ENCODE data around the gene TMEM134.
"Not testable (repeated sequence)": the region's sequence is repeated elsewhere in the genome, so short reads cannot be mapped to it uniquely, and the experiment has no call there.

Gene TMEM134

DNA sequence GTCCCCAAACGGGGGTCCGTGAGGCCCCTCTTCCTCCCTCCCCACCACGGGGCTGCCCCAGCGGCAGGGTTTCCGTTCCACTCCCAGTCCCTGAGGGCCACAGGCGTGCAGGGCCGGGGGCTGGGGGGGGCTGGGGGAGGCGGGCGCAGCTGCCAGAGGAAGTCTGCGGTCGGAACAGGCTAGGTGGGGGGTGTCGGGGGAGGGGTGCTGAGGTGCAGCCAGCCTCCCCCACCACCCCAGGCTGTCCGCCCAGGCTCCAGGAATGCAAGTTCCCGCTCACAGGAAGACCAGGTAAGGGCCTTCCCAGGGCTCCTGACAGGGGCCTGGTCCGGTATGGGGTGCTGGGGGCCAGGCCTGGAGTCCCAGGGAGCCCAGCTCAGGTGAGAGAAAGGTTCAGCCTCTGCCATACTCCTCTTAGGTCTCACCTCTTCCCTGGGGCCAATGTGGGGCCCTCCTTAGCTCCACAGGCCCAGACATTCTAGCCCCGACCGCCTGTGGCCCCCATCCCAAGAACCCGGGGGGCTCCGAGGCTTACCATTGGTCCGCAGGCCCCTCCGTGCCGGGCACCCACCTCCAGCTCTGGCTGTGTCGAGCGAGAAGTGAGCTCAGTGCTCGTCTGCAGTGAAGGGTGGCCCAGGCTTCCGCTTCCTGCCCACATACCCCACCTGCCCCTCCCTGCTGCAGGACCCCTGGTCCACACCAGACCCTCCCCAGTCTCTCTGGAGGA is 31.8 kb downstream of the TMEM134 start, which contains the start of gene PTPRCAP:
Gene PTPRCAP (minus strand): TSS at position 601 of the 727 bp plus-strand sequence. CDS start 63 bp downstream, at position 538.
- no peak for DNase-seq

DNA sequence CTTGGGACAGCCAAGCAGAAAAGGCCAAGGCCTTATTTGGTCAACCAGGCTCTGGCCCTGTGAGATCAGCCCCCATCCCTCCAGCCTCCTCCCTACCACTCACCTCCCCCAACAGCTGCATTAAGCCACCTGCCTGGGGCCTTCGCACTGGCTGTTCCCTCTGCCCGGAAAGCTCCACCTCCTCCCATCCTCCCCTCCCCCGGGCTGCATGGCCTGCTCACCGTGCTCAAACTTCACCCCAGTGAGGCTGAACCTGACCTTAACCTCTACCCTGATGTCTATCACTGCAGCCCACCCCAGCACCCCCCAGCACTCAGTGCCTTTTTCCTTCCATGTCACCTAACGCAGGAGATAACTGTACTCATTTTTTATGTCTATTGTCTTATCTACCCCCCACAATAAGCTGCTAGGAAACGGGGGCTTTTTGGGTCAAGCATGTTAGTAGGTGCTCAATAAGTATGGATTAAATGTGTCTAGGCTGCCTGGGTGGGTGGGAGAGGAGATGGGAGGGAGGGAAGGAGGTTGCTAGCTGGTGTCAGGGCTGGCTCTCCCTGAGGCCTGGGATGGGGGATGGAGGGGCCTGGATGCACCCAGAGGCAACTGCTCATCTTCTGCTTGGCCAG is 32.5 kb downstream of the TMEM134 start:
- no peak for DNase-seq

DNA sequence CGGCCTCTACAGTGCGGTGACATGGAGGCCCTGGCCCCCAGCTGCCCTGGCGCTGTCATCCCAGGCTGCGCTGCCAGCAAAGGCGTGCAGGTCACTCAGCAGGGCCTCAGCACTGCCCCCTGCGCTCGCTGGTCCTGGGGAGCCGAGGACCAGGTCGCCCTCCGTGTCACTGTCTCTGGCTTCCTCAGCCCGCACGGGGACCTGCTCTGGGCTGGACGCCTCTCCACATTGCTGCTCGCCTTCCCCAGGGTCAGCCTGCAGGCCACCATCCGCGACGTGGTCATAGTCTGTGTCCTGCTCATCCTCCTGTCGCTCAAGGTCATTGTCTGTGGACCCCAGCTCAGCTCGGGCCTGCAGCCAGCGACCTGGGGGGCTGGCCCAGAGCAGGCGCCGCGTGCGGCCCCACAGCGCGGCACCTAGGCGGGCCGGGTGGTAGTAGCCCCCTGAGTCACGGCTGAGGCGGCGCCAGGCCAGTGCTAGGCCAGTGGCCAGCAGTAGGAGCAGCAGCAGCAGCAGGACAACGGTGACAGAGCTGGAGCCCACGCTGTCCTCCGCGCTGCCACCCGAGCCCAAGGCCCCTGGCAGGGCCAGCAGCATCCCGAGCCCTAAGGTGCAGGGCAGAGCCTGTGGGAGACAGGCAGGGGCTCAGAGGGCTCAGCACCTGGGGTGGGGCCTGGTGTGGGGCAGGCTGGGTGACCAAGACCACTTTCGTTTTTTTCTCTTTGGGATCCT is 33.2 kb downstream of the TMEM134 start:
- DNase-seq: no peak

DNA sequence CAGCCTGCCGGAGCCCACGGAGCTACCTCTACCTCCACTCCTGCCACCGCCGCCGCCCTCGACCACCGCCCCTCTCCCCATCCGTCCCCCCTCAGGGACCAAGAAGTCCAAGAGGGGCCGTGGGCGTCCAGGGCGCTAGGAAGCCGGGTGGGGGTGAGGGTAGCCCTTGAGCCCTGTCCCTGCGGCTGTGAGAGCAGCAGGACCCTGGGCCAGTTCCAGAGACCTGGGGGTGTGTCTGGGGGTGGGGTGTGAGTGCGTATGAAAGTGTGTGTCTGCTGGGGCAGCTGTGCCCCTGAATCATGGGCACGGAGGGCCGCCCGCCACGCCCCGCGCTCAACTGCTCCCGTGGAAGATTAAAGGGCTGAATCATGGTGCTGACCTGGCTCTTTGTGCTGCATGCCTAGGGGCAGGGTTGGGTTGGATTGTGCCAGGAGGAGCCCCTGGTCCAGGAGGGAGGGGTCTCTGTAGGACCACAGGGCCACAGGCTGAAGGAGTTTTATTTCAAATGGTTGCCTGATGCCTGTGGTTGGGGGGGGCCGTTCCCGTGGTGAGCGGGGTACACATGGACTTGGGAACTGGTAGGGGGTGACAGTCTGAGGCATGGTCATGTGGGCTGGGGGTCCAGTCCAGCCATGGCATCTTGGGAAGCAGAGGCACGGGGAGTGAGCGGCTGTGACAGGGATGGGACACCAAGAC is 33.9 kb downstream of the TMEM134 start:
- DNase-seq: no peak

DNA sequence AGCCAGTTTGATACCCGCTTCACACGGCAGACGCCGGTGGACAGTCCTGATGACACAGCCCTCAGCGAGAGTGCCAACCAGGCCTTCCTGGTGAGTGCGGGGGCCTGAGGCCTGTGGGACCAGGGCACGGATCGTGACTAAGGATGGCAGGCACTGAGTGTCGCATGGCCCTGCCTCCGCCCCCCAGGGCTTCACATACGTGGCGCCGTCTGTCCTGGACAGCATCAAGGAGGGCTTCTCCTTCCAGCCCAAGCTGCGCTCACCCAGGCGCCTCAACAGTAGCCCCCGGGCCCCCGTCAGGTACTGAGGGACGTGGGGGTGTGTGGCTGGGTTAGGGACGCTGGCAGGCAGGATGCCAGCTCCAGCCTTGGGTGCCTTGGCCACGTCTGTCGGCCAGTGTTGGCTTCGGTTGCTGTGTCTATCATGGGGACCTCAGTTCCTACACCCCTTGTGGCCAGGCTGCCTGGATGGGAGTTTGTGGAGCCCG is 34.6 kb downstream of the TMEM134 start:
- no peak for DNase-seq

DNA sequence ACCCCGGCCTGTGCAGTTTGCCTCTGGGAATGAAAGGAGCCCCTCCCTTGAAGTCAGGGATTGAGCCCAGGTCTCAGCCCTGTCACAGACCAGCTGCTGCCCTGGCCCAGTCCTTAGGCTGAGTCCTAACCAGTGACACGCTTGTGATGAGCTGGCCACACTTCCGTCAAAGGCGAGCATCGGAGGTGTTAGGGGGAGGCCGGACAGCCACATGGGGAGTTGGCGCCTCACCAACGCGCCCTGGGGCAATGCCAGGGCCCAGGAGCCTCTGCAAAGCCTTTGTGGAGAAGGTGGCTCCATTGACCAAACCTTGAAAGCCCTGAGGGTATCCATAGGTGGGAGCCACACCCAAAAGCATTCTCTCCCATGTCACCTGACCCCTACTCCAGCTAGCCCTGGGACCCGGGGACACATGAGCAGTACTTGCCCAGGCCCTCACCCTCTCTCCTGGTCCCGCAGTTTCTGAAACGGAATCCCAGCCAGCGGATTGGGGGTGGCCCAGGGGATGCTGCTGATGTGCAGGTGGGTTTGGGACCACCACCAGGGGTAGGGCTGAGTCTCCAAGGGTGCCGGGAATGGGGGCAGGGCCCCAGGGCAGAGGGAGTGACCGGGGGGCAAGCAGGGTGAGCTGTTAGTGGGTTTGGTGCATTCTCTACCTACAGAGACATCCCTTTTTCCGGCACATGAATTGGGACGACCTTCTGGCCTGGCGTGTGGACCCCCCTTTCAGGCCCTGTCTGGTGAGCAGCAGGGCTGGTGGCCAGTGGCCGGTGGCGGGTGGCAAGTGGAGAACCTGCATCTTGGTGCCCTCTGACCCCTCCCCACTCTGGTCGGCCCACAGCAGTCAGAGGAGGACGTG is 35.3 kb downstream of the TMEM134 start:
- no peak for DNase-seq

DNA sequence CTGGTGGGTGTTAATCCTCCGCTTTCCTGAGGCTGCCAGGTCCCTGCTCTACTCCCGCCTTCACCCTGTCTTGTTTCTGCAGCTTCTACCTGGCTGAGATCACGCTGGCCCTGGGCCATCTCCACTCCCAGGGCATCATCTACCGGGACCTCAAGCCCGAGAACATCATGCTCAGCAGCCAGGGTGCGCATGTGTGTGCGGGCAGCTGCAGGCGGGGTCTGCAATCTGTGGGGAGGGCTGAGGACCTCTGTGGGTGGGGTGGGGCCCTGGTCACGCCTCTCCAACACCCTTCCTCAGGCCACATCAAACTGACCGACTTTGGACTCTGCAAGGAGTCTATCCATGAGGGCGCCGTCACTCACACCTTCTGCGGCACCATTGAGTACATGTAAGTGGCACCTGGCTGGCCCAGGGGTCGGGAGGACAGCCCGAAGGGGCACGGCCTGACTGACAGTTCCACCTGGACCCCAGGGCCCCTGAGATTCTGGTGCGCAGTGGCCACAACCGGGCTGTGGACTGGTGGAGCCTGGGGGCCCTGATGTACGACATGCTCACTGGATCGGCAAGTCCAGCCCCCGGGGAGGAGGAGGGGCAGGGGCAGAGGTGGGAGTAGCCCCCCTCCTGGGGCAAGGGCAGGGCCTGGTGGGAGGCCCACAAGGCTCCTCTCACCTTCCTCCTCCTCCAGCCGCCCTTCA is 36.2 kb downstream of the TMEM134 start:
- no peak for DNase-seq

DNA sequence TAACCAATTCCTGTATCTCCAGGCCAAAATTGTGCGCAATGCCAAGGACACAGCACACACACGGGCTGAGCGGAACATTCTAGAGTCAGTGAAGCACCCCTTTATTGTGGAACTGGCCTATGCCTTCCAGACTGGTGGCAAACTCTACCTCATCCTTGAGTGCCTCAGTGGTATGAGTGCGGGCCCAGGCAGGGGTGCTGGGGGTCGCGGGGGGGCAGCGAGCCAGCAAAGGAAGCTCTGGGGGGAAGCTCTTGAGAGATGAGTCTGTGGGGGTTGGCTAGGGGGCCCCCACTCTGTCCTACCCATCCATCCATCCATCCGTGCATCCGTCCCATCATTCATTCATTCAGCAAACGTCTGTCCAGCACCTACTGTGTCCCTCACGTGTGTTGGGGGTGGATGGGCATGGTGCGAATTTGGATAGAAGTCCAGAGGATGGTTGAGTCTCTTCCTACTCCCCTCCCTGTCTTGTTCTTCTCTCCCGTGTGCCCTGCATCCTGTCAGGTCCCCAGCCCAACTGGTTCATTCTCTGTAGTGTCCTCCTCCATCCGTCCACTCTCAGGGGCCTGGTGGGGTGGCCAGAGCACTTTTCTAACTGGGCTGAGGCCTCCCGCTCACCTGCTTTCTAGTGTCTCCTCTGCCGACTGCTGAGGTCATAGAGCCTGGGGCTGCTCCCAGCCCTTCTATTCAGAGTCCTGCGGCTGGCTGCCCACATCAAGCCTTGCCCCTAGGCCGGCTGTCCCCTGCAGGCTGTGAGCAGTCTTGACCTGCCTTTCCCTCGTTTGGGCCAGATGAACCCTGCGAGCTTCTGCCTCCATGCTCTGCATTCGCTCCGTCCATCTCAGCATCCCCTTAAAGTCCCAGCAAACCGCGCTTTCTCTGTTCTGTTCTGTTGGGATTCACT is 37.5 kb downstream of the TMEM134 start:
- no peak for DNase-seq

DNA sequence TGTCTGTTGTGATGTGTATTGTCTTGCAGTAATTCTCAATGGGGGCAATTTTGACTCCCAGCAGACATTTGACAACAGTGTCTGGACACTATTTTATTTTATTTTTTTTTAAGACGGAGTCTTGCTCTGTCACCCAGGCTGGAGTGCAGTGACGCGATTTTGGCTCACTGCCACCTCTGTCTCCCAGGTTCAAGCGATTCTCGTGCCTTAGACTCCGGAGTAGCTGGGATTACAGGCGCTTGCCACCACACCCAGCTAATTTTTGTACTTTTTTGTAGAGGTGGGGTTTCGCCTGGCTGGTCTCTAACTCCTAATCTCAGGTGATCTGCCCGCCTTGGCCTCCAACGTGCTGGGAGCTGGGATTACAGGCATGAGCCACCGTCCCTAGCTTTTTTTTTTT is 39.3 kb downstream of the TMEM134 start:
- no peak for DNase-seq

DNA sequence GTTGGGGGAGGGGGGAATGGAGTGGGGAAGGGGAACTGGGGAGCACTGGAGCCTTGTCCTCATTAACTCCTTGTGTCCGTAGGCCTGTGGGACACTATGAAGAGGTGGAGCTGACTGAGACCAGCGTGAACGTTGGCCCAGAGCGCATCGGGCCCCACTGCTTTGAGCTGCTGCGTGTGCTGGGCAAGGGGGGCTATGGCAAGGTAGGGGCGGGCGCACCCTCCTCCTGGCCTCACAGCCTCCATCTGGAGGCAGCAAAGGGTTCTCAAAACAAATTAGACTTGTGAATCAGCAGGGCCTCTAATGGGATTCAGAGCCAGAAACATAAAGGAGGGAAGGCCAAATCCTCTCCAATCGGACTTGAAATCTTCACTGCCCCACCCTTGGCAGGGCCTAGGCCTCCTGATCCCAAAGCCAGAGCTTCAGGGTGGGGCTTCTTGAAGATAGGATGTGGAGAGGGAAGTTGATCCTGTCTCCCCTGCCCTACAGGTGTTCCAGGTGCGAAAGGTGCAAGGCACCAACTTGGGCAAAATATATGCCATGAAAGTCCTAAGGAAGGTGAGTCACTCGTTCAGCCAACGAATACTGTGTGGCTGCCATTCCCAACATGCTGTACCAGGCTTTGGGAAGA is 39.9 kb downstream of the TMEM134 start:
- no peak for DNase-seq

DNA sequence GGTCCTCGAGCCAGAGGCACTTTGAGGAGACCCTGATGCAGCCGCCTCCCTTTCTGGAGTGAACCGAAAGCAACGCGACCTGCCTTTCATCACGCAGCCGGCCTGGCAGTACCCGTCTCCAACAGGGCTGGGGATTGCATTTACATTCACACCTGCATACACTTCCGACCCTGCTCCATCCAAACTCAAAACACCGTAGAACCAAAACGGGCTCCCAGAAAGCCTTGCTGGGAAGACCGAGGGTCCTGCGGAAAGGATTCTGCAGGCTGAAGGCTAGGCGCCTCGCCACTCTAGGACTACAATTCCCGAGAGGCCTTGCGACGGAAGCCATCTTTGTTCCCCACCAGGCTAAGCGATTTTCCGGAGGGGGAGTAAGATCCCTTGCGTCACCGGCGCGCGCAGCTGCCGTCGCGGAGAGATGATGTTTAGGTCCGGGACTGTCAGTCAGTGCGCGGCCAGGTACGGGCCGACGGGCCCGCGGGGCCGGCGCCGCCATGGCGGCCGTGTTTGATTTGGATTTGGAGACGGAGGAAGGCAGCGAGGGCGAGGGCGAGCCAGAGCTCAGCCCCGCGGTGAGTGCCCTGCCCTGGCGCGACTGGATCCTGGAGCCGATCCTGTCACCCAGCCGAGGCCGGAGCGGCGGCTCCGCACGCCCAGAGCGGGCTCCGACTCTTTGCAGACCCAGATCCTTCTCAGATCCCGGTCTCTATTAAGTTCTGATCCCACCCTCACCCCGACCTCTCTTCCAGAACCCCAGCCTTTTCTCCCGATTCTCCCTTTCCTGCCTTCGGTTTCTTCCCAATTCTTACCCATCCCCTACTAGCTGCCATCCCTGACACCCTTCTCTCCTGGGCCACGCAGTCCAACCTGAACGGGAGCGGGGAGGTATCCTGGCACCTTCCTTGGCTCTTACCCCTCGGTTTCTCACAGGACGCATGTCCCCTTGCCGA is 40.7 kb downstream of the TMEM134 start, which contains the start of gene RPS6KB2:
Gene RPS6KB2 (plus strand): TSS at position 443 of the 950 bp plus-strand sequence. CDS start 52 bp downstream, at position 495.
- DNase-seq: peak; percentile 96

DNA sequence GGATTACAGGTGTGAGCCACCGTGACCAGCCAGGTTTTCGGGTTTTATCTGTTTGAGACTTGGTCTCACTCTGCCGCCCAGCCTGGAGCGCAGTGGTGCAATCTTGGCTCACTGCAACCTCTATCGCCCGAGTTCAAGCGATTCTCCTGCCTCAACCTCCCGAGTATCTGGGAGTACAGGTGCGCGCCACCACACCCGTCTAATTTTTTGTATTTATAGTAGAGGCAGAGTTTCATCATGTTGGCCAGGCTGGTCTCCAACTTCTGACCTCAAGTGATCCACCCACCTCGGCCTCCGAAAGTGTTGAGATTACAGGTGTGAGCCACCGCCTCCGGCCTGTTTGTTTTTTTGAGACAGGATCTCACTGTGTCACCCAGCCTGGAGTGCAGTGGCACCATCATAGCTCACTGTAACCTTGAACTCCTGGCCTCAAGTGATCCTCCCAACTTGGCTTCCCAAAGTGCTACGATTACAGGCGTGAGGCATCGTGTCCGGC is 41.6 kb downstream of the TMEM134 start:
- DNase-seq: not testable (repeated sequence)

DNA sequence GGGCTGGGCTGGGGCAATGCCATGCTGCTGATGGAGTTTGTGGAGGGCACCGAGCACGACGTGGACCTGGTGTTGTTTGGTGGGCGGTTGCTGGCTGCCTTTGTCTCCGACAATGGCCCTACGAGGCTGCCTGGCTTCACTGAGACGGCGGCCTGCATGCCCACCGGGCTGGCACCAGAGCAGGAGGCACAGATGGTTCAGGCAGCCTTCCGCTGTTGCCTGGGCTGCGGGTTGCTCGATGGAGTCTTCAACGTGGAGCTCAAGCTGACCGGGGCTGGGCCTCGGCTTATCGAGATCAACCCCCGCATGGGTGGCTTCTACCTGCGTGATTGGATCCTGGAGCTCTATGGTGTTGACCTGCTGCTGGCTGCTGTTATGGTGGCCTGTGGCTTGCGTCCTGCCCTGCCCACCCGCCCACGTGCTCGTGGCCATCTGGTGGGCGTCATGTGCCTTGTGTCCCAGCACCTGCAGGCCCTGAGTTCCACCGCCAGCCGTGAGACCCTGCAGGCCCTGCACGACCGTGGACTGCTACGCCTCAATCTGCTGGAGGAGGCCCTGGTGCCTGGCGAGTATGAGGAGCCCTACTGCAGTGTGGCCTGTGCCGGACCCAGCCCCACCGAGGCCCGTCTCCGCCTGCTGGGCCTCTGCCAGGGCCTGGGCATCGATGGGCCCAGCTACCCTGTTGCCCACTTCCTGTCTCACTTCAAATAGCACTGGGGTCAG is 45.0 kb downstream of the TMEM134 start:
- no peak for DNase-seq

DNA sequence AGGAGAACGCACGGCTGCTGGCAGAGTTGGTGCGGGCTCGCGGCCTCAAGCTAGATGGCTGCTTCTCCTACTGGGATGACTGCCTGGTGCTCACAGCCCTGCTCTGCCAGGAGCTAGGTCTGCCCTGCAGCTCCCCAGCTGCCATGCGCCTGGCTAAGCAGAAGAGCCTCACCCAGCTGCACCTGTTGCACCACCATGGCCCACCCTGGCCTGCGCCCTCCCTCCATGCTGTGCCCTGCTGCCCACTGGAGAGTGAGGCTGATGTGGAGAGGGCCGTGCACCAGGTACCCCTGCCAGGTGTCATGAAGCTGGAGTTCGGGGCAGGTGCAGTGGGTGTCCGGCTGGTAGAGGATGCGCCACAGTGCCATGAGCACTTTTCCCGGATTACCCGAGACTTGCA is 45.6 kb downstream of the TMEM134 start:
- no peak for DNase-seq

DNA sequence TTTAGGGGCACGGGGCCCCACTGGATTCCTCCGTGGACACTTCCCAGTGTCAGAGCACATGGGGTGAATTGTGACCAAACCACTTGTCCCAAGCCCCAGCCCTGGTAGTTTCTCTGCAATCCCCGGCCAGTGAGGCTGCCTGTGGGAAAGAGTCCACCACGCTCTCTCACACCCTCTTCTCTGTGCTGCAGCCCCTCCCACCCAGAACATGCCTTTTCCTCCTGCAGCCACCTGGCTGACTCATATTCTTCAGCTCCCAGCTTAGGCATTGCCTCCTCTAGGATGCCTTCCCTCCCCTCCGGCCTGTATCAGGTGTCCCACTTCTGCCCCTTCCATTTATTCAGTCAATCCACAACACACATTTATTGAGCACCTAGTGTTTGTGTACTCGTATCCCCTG is 46.2 kb downstream of the TMEM134 start:
- no peak for DNase-seq

DNA sequence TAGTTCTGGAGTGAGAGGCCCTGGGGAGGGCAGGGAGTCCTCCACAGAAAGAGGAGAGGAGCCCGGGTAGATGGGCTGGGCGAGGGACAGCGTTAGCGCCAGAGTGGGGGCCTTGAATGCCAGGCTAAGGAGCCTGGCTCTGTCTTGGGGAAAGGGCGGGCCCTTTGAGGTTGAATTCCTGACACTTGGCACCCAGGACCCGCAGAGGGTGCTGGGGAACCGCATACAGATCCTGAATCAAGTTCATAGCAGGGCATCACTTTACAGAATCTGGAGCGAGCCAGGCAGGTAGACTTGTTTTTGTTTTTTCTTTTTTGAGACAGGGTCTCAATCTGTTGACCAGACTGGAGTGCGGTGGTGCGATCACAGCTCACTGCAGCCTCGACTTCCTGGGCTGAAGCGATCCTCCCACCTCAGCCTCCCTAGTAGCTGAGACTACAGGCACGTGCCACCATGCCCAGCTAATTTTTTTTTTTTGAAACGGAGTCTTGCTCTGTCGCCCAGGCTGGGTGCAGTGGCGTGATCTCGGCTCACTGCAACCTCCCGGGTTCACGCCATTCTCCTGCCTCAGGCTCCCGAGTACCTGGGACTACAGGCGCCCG is 47.5 kb downstream of the TMEM134 start:
- no peak for DNase-seq
